Ureter (tissue), 1 donor: ENCODE measurements around the gene TPCN1. TPM values are rescaled to one million over a fixed set of nuclear protein-coding genes. Genes with fewer than 3 reads are reported as not detected.
A peak's percentile ranks its signal among the peaks of the same experiment; 100 is the strongest.
"Not testable (repeated sequence)": the region's sequence is repeated elsewhere in the genome, so short reads cannot be mapped to it uniquely, and the experiment has no call there.

Experiments
- DNase-seq: peaks from one replicate; pipeline ENCODE4 v3.0.0-alpha.2; 2020; ENCODE audit warnings: low spot score
- total RNA-seq: library from RNA; stranded (reverse); gene quantifications from one replicate; pipeline ENCODE4 v1.2.4, GENCODE V29; 2023
- donor health status: DM: yes; HTN: yes; CAD: no.

The TPCN1 gene
- total RNA-seq, 1 donor from 2014 or later: 133 TPM

DNA sequence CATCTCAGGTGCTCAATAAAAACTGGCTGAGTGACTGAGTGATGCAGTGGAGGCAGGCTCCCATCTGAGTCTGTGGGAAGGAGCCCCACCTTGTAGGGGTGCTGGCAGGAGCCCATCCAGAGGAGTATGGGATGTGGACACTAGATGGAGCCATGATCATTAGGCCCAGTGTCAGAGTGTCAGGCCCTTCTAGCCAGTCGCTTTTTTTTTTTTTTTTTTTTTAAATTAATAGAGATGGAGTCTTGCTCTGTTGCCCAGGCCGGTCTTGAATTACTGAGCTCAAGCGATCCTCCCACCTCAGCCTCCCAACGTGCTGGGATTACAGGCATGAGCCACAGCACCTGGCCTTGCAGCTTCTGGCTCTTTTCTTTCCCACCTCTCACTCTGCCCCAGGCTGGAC is 24.3 kb upstream of the TPCN1 start:
- DNase-seq: peak; percentile 73

DNA sequence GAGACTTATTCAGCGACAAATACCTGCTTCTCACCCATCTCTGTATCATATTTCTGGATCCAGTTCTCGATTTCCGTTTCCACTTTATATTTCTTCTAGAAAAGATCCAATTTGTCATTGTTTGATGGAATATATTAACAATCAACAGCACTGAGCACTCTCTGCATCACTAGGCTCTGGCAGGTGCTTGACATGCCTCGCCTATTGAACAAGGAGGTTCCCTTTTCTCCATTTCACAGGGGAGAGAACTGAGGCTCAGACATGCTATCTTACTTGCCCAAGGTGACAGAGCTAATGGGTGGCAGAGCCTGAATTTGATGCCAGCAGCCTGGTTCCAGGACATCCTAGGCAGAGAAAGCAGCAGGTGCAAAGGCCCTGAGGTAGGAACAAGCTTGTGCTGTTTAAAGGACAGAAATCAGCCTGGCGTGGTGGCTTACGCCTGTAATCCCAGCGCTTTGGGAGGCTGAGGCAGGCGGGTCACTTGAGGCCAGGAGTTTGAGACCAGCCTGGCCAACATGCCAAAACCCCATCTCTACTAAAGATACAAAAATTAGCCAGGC is 23.7 kb upstream of the TPCN1 start:
- no peak for DNase-seq

DNA sequence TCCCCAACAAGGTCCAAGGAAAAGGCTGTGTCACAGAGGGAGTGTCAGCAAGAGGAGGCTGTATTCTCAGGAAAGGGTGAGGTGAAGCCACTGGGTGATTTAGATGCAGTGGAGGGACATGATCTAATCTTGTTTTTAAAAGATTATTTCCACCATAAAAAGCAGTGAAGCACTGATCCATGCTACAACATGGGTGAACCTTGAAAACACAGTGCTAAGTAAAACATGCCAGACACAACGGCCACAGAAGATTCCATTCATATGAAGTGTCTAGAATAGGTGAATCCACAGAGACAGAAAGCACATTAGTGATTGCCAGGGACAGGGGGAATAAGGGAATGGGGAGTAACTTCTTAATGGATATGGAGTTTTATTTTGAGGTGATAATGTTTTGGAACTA is 23.0 kb upstream of the TPCN1 start:
- no peak for DNase-seq

DNA sequence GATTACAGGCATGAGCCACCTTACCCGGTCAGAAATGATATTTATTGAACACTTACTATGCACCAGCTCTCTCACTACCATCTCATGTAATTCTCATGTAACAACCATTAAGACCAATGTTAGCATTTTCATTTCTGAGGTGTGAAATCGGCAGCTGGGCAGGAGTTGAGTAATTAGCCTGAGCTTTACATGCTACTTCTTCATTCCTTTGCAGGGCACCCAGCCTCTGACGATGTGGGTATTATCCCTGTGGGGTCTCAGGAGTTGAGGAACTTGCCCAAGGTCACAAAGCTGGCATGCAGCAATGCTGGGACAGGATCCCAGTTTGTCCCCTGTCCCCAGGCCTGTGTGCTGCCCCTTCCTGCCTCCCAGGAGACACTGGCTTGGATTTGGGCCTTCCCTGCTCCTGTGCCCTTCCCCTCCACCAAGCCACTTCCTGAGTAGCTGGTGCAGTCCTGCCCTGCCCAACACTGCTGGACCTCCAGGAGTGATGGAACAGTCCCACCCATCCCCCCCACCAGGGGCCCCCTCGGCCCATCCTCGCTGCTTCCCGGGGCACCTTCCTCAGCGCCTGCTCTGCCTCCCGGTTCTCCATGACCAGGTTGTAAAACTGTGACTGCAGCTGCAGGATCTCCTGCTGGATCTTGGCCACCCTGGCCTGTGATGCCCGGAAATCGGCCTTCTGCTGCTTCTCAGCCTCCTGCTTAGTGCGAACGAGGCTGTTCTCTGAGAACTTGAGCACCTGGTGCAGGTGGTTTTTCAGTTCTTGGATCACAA is 21.1 kb upstream of the TPCN1 start:
- no peak for DNase-seq

DNA sequence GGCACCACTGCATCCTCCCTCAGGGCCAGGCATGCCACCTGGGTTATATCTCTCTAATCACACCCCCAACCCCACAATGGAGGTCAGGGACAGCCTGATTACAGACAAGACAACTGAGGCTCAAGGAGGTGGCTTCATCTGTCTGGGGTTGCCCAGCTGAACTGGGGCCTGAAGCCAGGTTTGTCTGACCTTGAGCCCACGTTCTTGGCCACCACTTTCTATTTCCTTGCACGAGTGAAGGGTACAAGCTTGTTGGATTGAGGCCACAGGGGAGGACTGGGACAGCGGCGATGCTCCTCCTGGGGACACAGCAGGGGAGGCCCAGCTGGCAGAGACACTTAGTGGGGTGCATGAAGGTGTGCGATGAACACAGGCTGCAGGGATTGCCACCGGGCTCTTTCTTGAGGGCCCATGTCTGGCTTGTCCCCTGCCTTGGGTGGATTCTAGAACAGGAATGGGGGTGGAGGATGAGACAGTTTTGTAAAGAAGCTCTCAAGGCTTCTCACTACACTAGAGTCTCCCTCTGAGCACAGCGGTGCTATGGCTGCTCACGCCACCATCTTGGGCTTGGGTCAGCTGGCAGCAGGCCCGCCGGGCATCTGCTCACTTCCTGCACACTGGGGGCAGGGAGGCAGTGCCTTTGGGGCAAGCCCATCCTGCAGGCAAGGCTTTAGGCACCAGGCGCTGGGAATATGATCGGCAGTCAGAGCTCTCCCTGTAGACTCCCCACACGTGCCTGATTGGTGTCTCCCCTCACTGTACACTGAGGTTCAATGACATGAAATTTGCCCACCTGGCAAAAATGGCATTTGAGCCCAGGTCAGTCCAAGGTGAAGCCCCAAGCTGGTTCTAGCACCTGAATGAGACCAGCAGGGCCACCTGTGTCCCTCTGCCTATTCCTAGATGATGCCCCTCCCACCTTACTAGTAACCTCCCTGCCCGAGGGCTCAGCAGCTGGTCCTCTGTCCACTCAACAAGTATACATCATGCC is 19.8 kb upstream of the TPCN1 start:
- no peak for DNase-seq

DNA sequence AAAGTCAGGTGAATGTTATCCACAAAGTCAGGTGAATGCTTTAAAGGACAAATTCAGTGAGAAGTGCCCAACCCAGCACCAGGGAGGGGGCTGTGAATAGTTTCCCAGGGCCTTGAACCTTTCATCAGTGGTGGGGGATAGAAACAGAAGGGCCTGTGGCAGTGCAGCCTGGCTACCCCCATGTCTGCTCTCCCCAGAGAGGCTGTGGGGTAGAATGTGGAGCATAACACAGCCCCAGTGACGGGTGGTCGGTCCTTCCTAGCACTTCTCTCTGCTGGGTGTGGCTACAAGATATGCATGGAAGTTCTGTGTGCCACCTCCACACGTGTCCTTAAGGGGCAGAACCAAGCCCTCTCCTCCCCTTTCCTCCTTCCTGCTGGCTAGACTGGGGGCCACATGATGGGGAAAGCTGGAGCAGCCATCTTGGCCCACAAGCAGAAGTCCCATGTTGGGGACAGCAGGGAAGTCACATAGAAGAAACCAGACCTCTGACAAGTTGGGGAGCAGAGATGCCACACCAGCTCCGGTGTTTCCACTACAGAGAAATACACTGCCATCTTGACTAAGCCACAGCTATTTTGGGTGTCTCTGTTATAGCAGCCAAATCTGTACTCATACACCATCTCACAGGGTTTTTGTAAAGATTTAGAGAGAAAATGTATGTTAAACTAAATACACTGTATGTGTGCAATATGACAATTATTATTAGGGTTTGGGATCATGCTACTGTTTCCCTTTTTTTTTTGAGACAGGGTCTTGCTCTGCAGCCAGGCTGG is 18.8 kb upstream of the TPCN1 start:
- no peak for DNase-seq

DNA sequence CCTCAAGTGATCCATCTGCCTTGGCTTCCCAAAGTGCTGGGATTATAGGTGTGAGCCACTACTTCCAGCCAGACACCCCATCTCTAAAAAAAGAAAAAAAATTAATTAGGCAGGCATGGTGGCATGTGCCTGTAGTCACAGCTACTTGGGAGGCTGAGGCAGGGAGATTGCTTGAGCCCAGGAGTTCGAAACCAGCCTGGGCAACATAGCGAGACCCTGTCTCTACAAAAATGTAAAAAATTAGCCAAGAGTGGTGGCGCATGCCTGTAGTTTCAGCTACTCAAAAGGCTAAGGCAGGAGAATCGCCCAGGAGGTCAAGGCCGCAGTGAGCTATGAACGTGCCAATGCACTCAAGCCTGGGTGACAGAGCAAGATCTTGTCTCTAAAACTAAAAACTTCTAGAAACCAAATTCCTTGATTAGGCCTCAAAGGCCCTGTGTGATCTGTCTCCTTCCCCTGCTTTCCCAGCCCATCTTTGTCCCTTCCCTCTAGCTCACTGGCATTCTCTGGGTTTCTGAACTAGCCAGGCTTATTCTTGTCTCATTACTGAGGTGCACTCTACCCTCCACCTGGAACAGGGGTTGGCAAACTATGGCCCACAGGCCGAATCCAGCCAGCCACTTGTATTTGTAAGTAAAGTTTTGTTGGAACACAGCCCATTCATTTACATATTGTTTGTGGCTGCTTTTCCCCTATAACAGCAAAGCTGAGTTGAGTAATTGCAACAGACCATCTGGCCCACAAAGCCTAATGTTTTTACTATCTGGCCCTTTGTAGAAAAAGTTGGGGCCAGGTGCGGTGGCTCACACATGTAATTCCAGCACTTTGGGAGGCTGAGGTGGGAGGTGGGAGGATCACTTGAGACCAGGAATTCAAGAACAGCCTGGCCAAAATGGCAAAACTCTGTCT is 17.2 kb upstream of the TPCN1 start:
- no peak for DNase-seq

DNA sequence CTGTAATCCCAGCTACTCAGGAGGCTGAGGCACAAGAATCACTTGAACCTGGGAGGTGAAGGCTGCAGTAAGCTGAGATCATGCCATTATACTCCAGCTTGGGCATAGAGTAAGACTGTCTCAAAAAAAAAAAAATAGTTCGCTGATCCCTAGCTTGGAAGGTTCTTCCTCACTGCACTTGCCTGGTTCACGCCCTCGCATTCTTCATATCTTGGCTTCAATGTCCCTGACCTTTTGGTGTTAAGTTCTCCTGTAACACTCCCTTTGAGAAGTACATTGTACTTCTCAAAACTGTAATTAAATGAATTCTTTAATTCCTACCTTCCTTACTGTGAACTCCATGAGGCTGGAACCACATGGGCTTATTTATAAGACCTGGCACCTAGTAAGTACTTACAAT is 16.5 kb upstream of the TPCN1 start:
- DNase-seq: no peak

DNA sequence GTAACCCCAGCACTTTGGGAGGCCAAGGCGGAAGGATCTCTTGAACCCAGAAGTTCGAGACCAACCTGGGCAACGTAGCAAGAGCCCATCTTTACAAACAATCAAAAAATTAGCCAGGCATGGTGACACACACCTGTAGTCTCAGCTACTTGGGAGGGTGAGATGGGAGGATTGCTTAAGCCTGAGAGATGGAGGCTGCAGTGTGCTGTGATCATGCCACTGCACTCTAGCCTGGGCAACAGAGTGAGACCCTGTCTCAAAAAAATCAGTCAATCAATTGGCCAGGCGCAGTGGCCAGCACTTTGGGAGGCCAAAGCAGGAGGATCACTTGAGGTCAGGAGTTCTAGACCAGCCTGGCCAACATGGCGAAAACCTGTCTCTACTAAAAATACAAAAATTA is 14.5 kb upstream of the TPCN1 start:
- not testable (repeated sequence) for DNase-seq

DNA sequence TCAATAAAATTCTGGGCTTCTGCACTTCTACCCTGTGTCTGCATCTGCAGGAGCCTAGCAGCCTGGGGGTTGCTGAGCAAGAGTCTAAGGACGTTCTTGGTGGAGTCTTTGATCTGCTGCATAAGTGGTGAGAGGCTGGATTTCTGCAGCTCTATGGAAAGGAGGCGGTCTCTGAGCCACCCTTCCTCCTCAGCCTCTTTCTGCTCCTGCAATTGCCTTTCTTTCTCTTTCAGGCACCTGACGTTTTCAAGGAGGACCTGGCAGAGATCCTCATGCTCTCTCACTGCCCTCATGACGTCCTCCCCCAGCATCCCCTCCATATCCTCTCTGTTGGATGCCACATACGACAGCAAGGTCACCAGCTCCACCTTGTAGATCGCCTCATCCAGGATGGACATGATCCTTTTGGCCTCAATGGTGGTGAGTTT is 13.6 kb upstream of the TPCN1 start:
- no peak for DNase-seq

DNA sequence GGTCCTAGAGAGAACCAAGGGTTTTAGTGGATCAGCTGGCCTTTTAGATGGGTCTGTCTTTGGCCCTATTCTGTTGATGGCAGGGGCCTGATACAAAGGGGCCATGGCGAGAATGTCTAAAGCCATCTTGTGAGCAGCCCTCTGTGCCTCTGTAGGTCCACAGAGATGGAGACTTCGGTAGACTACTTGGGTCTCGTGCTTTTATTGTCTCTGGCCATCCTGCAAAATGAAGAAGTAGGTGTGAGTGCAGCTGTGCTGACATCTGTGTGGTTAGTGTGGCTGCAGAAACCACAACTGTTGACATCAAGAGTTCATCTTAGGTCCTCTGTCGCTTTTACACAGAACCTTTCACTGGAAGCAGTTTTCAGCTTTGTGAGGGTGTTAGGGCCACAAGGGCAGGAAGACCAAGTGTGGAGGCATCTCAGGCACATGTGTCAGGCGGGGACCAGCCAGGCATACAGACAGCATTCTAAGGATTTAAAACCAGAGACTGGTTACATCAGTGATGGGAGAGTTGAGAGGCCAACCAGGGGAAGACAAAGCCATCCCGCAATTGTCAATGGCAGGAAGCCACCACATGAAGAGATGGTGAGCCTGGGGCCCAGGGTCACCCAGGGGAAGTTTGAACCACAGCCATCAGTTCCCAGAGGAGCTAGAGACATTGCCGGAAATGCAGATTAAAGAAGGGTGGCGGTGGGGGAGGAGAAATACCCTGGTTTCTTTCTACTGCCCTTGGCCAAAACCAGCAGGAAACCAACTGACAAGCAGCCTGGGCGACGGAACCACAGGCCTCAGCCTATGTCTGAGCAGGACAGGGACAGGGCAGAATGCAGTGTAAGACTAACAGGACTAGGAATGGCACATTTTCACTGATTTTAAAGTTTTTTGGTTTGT is 13.0 kb upstream of the TPCN1 start:
- DNase-seq: no peak

DNA sequence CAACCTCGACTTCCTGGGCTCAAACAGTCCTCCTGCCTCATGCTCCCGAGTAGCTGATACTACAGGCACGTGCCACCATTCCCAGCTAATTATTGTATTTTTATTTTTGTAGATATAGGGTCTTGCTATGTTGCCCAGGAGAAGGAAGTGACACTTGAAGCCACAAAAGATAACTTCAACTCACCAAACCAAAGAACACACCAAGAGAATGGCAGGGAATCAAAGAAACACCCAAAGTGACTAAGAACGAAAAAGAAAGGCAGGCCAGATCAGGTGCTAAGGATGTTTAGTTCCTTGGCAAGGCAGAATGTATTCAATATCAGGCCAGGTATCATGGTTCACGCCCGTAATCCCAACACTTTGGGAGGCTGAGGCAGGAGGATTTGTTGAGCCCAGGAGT is 10.1 kb upstream of the TPCN1 start:
- no peak for DNase-seq

DNA sequence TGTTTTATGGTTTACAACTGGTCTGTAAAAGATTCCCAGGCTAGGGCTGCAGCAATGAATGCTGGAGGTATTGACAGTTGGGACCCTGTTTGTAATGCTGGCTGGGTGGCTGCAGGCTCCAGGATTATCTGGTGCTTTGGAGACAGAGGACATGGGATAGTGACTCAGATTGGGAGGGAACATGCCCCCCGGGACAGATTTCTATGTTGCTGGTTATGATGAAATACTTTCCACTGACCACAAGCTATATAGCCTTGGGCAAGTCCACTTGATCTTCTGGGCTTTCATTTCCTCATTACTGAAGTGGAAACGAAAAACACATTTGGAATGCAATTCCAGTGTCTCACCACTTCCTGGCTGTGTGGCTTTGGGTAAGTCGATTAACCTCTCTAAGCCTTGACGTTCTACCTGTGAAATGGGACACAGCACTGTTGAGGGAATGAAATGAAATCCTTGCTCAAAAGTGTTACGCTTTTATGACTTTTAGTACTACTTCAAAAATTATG is 6.3 kb upstream of the TPCN1 start:
- peak; percentile 63 for DNase-seq

DNA sequence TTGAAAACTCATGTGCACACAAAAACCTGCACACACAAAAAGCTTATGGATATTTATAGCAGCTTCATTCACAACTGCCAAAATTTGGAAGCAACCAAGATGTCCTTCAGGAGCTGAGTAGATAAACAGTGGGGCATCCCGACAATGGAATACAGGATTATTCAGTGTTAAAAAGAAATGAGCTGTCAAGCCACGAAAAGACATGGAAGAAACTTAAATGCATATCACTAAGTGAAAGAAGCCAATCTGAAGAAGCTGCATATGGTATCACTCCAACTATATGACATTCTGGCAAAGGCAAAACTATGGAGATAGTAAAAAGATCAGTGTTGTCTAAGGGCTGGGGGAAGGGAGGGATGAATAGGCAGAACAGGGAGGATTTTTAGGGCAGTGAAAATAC is 5.2 kb upstream of the TPCN1 start:
- DNase-seq: no peak

DNA sequence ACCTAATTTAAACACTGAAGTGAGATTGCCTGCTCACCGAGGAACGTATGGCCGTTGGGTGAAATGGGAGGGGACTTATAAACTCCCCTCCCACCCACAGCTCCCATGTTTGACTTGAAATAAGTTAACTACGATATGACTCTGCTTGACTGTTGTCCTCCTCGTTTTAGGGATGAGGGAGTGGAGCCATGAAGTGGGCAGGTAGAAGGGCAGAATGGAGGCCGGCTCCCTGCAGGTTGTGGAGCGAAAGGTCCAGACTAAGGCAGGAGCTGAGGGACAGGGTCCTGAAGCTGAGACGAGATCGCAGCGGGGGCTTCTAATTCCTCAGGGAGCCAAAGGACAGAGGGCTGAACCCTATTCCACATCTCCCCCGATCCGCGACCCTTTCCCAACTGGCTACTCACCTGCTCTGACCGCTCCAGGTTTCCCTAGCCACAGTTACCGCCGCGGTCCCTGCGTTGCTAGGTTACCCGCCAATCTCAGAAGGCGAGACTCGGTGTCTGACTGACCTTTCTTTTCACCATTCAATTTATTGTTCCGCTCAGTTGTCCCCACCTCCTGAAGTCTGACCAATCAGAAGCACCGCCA is 577 bp upstream of the TPCN1 start:
- DNase-seq: no peak

DNA sequence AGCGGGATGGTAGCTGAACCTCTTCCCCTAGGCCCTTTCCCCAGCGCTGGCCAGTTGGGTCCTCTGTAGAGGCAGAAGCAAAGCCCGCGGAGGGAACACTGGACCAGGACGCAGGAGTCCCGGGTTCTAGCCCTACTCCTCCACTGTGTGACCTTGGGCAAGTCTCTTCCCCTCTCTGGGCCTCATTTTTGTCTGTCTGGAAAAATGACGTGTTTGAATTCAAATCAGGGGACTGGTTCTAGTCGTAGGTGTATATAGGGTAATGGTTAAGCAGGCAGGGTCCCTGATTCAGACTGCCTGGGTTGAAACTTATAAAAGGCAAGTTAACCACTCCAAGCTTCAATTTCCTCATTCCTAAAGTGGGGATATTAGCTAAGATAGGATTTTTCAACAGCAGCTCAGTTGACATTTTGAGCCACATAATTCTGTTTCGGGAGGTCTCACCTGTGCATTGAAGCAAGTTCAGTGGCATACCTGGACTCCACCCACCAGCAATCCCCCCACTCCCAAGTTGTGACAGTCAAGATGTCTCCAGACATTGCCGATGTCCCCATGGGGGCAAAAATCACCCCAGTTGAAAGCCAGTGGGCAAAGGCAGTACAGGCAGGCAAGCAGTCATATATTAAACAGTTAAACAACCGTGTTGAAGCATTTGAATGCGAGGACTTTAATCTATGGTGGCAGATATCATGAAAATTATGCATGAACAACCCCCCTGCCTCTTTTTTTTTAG is 899 bp downstream of the TPCN1 start:
- DNase-seq: no peak

DNA sequence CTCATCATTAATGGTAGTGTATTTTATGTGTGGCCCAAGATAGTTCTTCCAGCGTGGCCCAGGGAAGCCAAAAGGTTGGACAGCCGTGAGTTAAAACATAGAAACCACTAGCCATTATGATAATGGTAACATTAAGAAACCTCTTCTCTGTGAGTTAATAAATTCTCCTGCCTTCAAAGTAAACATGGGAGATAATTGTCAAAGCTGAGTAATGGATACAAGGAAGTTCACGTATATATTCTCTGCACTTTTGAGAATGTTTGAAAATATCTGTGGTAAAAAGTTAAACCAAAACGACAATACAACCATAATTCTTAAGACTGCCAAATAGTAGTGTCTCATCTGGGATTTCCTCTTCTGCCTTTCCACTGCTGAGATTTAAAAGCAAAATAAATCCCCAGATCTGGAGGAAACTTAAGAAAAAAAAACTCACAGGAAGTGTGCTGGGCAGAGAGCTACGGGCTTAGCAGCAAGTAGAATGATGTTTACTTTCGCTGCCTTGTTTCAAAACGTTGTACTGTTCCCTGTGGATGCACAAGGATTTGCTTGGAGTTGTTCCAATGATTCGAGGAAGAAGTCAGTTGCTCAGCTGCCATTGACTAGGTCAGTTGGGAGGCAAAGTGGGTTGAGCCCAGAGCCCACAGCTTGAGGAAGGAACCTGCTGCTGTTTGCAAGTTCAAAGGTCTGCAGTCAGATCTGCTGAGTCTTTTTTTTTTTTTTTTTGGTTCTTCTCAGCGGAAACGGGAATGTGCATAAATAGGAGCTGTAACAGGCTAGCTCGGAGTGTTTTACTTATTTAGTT is 1.7 kb downstream of the TPCN1 start:
- DNase-seq: peak; percentile 79
